SIG-M5 treated with dmso at 0.1 percent for 504 hours (cell line): ENCODE results near the gene ARID1A.

Source experiments
- DNase-seq: peaks from one replicate; lab custom pipeline; 2025; ENCODE audit not compliant: unreplicated experiment; lab: John Stamatoyannopoulos, UW

ARID1A gene

GRCh38 chr1:26826261-26827105 is 130.7 kb downstream of the ARID1A start, which contains the start of gene ZDHHC18:
TSS of gene ZDHHC18 (plus strand) at chr1:26826688. CDS start at chr1:26826805, 117 bp downstream.
- peak; percentile 48 for DNase-seq

DNA sequence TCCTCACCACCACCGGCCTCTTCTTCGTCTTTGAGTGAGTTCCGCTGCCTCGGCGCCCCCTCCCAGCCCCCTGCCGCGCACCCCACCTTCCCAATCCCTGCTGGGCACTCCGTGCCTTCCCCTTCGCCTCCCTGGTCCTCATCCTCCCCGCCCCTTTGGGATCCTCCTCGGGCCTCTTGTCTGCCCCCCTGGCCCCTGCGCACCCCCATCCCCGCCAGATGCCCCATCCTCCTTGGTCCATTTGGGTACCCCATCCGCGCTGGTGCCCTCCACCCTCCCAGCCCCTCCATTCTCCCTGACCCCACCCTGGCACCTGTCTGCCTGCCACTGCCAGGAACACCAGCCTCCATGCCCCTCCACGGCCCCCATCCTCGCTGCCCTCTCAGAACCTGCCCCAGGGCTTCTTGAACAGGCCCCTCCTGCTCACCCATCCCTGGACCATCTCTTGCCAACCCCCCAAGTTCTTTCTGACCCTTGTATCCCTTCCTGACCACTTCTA is 131.3 kb downstream of the ARID1A start:
- DNase-seq = no peak

DNA sequence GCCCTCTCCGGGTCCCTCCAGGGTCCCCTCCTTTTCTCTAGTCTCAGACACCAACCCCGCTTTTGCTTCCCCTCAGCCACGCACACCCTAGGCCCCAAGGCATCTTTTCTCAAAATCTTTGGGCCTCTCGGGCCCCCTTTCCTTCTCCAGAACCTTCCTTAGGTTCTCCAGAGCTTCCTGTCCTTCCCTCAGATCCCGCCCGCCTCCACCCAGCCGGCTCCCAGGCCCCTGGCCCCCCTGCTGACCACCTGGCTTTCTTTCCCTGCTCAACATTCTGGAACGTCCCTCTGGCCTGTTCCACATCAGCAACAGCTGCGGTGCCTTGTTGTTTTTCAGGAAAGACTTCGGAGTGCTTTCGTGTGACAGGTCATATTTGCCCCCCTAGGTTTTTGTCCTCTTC is 131.8 kb downstream of the ARID1A start:
- no peak for DNase-seq

DNA sequence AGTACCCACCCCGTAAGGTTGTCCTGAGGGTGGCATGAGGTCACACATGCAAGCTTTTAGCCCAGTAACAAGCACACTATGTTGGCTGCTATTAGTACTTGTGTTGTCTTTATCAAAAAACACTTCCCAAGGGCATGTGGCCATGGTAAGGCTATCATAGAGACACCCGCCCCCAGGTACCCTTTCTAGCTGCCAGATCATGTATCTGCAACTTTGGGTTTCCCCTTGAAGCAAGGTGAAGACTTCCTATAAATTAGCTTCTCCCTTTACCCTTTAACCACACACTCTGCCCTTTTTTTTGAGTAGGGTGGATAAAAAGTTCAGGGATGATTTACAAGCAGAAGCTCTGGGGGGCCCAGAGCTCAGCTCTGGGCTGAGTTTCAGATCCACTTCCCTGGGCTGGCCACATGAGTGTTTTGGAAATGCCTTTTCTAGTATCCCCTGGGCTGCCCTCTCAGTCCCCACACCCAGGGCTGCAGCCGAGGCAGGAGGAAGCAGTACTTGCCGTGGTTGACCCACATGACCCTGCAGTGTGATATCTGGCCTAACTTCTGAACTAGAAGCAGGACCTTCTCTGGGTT is 132.7 kb downstream of the ARID1A start:
- peak; percentile 43 for DNase-seq

DNA sequence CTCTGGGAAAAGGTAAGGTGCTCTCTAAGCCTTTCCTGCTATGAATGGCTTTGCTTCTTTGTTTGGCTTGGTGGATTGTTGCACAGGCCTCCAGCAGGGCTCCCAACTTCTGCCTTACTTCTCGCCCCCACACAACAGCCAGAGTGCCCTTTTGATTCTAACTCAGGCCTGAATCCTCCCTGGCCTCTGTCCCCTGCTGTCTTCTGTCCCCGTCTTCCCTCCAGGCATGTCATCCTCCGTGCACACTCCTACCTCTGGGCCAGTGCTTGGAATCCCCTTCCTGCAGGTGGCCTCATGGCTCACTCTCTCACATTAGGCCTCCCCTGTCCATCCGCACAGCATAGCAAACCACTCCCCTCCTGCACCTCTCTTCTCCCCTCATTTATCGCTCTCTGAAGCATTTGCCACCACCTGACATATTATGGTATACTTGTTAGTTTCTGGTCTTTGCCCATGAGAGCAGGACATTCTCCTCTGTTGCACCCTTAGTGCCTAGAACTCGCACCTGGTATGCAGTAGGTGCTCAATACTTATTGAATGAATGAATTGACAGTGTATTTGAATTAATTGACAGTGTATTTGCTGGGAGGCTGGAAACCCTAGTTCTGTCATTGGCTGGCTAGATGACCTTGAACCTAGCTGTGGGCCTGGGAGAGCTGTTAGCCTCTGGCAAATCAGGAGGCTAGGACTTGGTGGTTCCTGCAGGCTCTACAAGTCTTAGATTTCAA is 133.5 kb downstream of the ARID1A start:
- DNase-seq = no peak

DNA sequence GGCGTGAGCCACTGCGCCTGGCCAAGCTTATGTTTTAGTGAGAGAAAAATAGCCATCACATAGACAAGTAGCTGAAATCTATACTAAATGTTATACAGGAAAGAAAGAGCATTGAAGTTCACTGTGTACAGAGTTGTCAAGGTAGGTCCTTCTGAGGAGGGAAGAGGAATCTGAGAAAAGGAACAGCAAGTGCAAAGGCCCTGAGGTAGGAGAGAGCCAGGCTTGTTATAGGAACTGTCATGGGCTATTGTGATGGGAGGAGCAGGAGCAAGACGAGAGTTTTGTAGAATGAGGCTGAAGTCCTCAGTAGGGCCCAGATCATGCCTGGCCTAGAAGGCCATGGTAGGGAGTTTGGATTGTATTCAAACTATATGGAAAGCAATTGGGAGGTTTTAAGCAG is 135.2 kb downstream of the ARID1A start:
- no peak for DNase-seq
